ENCODE results near the gene EPB41L1. TPM values are rescaled to one million over a fixed set of nuclear protein-coding genes. Genes with fewer than 3 reads are reported as not detected.

The EPB41L1 gene
- total RNA-seq, 1 donor from 2014 or later = 54.8 TPM

GRCh38 chr20:36125097-36125496 lies 29.4 kb upstream of the EPB41L1 start:
- no peaks in the 10 kb centered on the region for H3K36me3 ChIP-seq
- intact Hi-C loops (cut with DNase I) = no loop called here
- no peak overlapping the region for H3K27ac ChIP-seq
- no peaks in the 10 kb centered on the region for H3K9me3 ChIP-seq
- H3K4me1 ChIP-seq = peaks cover 23% of the 10 kb centered on the region
- TF ChIP-seq POLR2AphosphoS5 (IDR thresholded peaks at IDR 0.05; ENCODE audit: insufficient read depth in 1 of 2, low read depth in 1 of 2) = no peak
- TF ChIP-seq, protein P1, sequence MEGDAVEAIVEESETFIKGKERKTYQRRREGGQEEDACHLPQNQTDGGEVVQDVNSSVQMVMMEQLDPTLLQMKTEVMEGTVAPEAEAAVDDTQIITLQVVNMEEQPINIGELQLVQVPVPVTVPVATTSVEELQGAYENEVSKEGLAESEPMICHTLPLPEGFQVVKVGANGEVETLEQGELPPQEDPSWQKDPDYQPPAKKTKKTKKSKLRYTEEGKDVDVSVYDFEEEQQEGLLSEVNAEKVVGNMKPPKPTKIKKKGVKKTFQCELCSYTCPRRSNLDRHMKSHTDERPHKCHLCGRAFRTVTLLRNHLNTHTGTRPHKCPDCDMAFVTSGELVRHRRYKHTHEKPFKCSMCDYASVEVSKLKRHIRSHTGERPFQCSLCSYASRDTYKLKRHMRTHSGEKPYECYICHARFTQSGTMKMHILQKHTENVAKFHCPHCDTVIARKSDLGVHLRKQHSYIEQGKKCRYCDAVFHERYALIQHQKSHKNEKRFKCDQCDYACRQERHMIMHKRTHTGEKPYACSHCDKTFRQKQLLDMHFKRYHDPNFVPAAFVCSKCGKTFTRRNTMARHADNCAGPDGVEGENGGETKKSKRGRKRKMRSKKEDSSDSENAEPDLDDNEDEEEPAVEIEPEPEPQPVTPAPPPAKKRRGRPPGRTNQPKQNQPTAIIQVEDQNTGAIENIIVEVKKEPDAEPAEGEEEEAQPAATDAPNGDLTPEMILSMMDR (IDR thresholded peaks at IDR 0.05) = no peak
- TF ChIP-seq POLR2A (IDR thresholded peaks at IDR 0.05) = no peak
- H3K4me3 ChIP-seq = no peak overlapping the region
- no peak for DNase-seq (ENCODE audit: extremely low spot score in 2 of 2)
- H3K27me3 ChIP-seq = no peaks in the 10 kb centered on the region

GRCh38 chr20:36126836-36127527 lies 27.6 kb upstream of the EPB41L1 start:
- Histone ChIP-seq H3K4me1 (peaks cover 16% of the 10 kb centered on the region), H3K27ac (no peak overlapping the region), H3K27me3 (no peaks in the 10 kb centered on the region), H3K36me3 (no peaks in the 10 kb centered on the region), H3K9me3 (no peaks in the 10 kb centered on the region), H3K4me3 (no peak overlapping the region)
- TF ChIP-seq, protein P1 (IDR thresholded peaks at IDR 0.05) = no peak
- TF ChIP-seq POLR2AphosphoS5 (IDR thresholded peaks at IDR 0.05; ENCODE audit: insufficient read depth in 1 of 2, low read depth in 1 of 2) (no peak), POLR2A (IDR thresholded peaks at IDR 0.05) (no peak)
- intact Hi-C loops (cut with DNase I) = no loop called here
- DNase-seq (ENCODE audit: extremely low spot score in 2 of 2) = no peak

- Histone ChIP-seq H3K9me3 (no peaks in the 10 kb centered on the region), H3K4me3 (no peak overlapping the region), H3K27ac (peak overlapping the region; percentile 9), H3K36me3 (no peaks in the 10 kb centered on the region), H3K4me1 (peaks cover 13% of the 10 kb centered on the region), H3K27me3 (no peaks in the 10 kb centered on the region)
- intact Hi-C loops (cut with DNase I) = no loop called here
- no peak for DNase-seq (ENCODE audit: extremely low spot score in 2 of 2)
- no peak for TF ChIP-seq POLR2A (IDR thresholded peaks at IDR 0.05)
- TF ChIP-seq POLR2AphosphoS5 (IDR thresholded peaks at IDR 0.05; ENCODE audit: insufficient read depth in 1 of 2, low read depth in 1 of 2) = peak in 1 of 2 donors; percentile 7
Observed at GRCh38 chr20:36128463-36129159, 25.9 kb upstream of the EPB41L1 start.

DNA sequence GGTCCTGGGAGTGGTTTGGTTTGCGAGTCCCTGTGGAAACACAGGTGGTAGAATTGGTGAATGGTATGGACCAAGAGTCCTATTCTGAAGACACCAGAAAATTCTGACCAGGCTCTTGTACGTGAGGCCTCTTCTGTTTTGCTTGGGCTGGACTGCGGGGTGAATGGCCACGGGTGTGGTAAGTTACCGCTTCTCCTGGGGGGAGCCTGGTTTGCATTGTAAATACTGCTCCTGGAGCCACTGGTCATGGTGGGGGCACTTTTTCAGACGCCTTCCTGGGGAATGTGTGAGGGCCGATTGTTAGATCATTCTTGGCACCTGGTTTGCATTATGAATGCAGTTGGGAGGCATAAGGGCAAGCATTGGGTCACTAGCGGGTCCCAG lies 25.4 kb upstream of the EPB41L1 start:
- H3K4me3 ChIP-seq = no peak overlapping the region
- peak overlapping the region; percentile 9 for H3K27ac ChIP-seq
- DNase-seq (ENCODE audit: extremely low spot score in 2 of 2) = no peak
- no peaks in the 10 kb centered on the region for H3K9me3 ChIP-seq
- H3K4me1 ChIP-seq = peaks cover 13% of the 10 kb centered on the region
- no peaks in the 10 kb centered on the region for H3K36me3 ChIP-seq
- intact Hi-C loops (cut with DNase I) = no loop called here
- no peaks in the 10 kb centered on the region for H3K27me3 ChIP-seq
- no peak for TF ChIP-seq POLR2AphosphoS5 (IDR thresholded peaks at IDR 0.05; ENCODE audit: insufficient read depth in 1 of 2, low read depth in 1 of 2)
- no peak for TF ChIP-seq POLR2A (IDR thresholded peaks at IDR 0.05)
- TF ChIP-seq, protein P1 (IDR thresholded peaks at IDR 0.05) = no peak

GRCh38 chr20:36130390-36130789 lies 24.1 kb upstream of the EPB41L1 start:
- no peaks in the 10 kb centered on the region for H3K36me3 ChIP-seq
- H3K27ac ChIP-seq = no peak overlapping the region
- H3K4me1 ChIP-seq = peaks cover 13% of the 10 kb centered on the region
- TF ChIP-seq POLR2AphosphoS5 (IDR thresholded peaks at IDR 0.05; ENCODE audit: insufficient read depth in 1 of 2, low read depth in 1 of 2) (no peak), POLR2A (IDR thresholded peaks at IDR 0.05) (no peak)
- TF ChIP-seq, protein P1 (IDR thresholded peaks at IDR 0.05) = no peak
- no peak overlapping the region for H3K4me3 ChIP-seq
- intact Hi-C loops (cut with DNase I) = no loop called here
- DNase-seq (ENCODE audit: extremely low spot score in 2 of 2) = no peak
- no peaks in the 10 kb centered on the region for H3K27me3 ChIP-seq
- H3K9me3 ChIP-seq = no peaks in the 10 kb centered on the region

All from vagina (tissue), 2 donors.